SK-N-SH (cell line): ENCODE data around the gene CRIM1.

ENCODE experiments used
- EZH2phosphoT487 ChIP-seq: fragments of 200-600 bp; sonication (generic); IDR thresholded peaks from 2 replicates; pipeline ENCODE4 v1.6.1; 2017; ENCODE audit warnings: low read depth, mixed run types, mild to moderate bottlenecking, antibody characterized with exemption, moderate library complexity, borderline replicate concordance
- GABPA ChIP-seq: IDR thresholded peaks from 2 replicates; pipeline ENCODE4 v1.4.0; 2012; ENCODE audit warnings: low read depth, mild to moderate bottlenecking
- MXI1 ChIP-seq: IDR thresholded peaks from 2 replicates; pipeline ENCODE4 v1.6.1; 2012; ENCODE audit warnings: mild to moderate bottlenecking, low read depth, low read length, improper control_type of control experiment
- POLR2AphosphoS5 ChIP-seq: IDR thresholded peaks from 2 replicates; pipeline ENCODE4 v1.6.1; 2012; ENCODE audit warnings: low read depth, low read length
- RAD21 ChIP-seq: IDR thresholded peaks from 2 replicates; pipeline ENCODE4 v1.6.1; 2012; ENCODE audit warnings: mild to moderate bottlenecking, low read length
- RFX5 ChIP-seq: IDR thresholded peaks from 2 replicates; pipeline ENCODE4 v1.6.1; 2012; ENCODE audit warnings: mild to moderate bottlenecking, improper control_type of control experiment, low read length
- SIN3A ChIP-seq: IDR thresholded peaks from 2 replicates; pipeline ENCODE4 v1.6.1; 2012; ENCODE audit warnings: low read depth, mild to moderate bottlenecking, low read length, moderate library complexity, borderline replicate concordance
- TAF1 ChIP-seq: IDR thresholded peaks from 2 replicates; pipeline ENCODE4 v1.6.1; 2012; ENCODE audit warnings: low read depth, mild to moderate bottlenecking, low read length, moderate library complexity, borderline replicate concordance
- TEAD4 ChIP-seq: IDR thresholded peaks from 2 replicates; pipeline ENCODE4 v1.4.0; 2012; ENCODE audit warnings: mild to moderate bottlenecking, borderline replicate concordance; ENCODE audit not compliant: insufficient read depth
- YY1 ChIP-seq: IDR thresholded peaks from 2 replicates; pipeline ENCODE4 v1.4.0; 2012; ENCODE audit warnings: low read depth, mild to moderate bottlenecking
- TF ChIP-seq, protein P1 (sequence below): fragments of 200-600 bp; sonication (generic); IDR thresholded peaks from 2 replicates; pipeline ENCODE4 v1.6.1; 2017; ENCODE audit warnings: antibody characterized with exemption, mild to moderate bottlenecking, moderate library complexity
- TF ChIP-seq, protein P2 (sequence below): IDR thresholded peaks from 2 replicates; pipeline ENCODE4 v1.4.0; 2012; ENCODE audit warnings: low read depth, borderline replicate concordance
- TF ChIP-seq, protein P3 (sequence below): IDR thresholded peaks from 2 replicates; pipeline ENCODE4 v1.4.0; 2012; ENCODE audit warnings: low read depth, borderline replicate concordance
- TF ChIP-seq, protein P4 (sequence below): IDR thresholded peaks from 2 replicates; pipeline ENCODE4; 2012

DNA sequence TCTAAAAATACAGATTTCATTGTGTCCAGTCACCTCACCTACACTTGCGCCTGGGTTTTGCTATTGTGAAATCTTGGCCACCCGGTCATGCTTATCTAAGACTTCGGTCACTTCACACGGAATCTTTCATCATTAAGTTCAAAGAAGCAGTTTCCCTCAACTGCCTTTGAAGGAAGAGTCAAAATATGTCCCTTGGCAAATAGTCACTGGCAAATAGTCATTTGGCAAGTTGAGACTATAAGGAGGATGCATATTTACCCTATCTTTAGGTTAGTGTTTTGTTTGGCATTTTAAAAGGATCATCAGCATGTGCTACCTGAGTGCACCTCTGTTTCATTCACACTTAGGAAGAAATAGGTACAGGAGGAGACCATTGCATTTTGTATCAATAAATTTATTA is 146.5 kb downstream of the CRIM1 start:
- TF ChIP-seq TEAD4 (no peak), GABPA (no peak), RFX5 (no peak), YY1 (no peak), POLR2AphosphoS5 (no peak), SIN3A (no peak), TAF1 (no peak), EZH2phosphoT487 (no peak), MXI1 (no peak), RAD21 (no peak)
- TF ChIP-seq, protein P1, sequence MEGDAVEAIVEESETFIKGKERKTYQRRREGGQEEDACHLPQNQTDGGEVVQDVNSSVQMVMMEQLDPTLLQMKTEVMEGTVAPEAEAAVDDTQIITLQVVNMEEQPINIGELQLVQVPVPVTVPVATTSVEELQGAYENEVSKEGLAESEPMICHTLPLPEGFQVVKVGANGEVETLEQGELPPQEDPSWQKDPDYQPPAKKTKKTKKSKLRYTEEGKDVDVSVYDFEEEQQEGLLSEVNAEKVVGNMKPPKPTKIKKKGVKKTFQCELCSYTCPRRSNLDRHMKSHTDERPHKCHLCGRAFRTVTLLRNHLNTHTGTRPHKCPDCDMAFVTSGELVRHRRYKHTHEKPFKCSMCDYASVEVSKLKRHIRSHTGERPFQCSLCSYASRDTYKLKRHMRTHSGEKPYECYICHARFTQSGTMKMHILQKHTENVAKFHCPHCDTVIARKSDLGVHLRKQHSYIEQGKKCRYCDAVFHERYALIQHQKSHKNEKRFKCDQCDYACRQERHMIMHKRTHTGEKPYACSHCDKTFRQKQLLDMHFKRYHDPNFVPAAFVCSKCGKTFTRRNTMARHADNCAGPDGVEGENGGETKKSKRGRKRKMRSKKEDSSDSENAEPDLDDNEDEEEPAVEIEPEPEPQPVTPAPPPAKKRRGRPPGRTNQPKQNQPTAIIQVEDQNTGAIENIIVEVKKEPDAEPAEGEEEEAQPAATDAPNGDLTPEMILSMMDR = no peak
- TF ChIP-seq, protein P2, sequence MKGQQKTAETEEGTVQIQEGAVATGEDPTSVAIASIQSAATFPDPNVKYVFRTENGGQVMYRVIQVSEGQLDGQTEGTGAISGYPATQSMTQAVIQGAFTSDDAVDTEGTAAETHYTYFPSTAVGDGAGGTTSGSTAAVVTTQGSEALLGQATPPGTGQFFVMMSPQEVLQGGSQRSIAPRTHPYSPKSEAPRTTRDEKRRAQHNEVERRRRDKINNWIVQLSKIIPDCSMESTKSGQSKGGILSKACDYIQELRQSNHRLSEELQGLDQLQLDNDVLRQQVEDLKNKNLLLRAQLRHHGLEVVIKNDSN = no peak
- TF ChIP-seq, protein P3, sequence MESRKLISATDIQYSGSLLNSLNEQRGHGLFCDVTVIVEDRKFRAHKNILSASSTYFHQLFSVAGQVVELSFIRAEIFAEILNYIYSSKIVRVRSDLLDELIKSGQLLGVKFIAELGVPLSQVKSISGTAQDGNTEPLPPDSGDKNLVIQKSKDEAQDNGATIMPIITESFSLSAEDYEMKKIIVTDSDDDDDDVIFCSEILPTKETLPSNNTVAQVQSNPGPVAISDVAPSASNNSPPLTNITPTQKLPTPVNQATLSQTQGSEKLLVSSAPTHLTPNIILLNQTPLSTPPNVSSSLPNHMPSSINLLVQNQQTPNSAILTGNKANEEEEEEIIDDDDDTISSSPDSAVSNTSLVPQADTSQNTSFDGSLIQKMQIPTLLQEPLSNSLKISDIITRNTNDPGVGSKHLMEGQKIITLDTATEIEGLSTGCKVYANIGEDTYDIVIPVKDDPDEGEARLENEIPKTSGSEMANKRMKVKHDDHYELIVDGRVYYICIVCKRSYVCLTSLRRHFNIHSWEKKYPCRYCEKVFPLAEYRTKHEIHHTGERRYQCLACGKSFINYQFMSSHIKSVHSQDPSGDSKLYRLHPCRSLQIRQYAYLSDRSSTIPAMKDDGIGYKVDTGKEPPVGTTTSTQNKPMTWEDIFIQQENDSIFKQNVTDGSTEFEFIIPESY = no peak
- TF ChIP-seq, protein P4, sequence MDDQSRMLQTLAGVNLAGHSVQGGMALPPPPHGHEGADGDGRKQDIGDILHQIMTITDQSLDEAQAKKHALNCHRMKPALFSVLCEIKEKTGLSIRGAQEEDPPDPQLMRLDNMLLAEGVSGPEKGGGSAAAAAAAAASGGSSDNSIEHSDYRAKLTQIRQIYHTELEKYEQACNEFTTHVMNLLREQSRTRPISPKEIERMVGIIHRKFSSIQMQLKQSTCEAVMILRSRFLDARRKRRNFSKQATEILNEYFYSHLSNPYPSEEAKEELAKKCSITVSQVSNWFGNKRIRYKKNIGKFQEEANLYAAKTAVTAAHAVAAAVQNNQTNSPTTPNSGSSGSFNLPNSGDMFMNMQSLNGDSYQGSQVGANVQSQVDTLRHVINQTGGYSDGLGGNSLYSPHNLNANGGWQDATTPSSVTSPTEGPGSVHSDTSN = no peak
